ENCODE results near the gene VPS35L.
"Not testable (repeated sequence)": the region's sequence is repeated elsewhere in the genome, so short reads cannot be mapped to it uniquely, and the experiment has no call there.

The VPS35L gene

GRCh38 chr16:19540241-19540970 lies 15.1 kb upstream of the VPS35L start:
- no peak for DNase-seq

- DNase-seq: no peak
These were observed 13.2 kb upstream of the VPS35L start for GRCh38 chr16:19542138-19542821.

GRCh38 chr16:19543278-19543996 lies 12.1 kb upstream of the VPS35L start:
- not testable (repeated sequence) for DNase-seq

DNA sequence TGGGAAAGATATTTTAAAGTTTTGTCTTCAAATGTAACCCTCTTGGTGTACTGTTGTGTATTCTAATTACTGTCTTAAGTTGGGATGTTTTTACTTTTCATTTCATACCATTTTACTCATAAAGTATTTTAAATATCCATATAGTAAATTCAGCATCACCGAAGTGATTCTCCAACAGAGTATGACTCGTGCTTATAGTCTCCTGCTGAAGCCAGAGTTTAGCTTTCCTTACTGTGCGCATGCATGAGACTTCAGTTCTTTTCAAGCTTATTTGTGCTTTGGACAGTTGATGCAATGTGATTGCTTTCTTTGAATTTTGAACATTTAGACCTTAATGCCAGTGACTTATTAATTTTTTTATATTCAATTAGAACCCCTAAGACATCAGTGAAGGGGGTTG lies 7.4 kb upstream of the VPS35L start:
- DNase-seq: no peak

DNA sequence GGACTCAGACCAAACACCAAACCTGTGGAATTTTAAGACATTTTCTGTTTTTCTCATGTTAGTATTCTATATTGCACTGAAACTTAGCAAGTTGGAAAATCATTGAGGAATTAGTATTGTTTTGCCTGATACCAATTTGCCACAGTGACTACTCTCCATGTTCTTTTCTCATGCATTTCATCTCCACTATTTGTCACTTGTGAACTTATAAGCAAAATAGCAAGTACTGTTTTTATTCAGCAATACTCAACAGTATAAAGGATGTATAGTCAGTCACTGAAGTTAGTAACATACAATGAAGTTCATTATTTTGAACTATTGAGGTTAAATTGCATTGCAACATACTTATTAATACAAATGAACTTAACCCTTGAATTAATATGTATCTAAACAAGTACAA lies 5.8 kb upstream of the VPS35L start:
- DNase-seq: no peak

- DNase-seq: peak; percentile 88
These were observed 652 bp downstream of the VPS35L start for GRCh38 chr16:19555938-19556771.

DNA sequence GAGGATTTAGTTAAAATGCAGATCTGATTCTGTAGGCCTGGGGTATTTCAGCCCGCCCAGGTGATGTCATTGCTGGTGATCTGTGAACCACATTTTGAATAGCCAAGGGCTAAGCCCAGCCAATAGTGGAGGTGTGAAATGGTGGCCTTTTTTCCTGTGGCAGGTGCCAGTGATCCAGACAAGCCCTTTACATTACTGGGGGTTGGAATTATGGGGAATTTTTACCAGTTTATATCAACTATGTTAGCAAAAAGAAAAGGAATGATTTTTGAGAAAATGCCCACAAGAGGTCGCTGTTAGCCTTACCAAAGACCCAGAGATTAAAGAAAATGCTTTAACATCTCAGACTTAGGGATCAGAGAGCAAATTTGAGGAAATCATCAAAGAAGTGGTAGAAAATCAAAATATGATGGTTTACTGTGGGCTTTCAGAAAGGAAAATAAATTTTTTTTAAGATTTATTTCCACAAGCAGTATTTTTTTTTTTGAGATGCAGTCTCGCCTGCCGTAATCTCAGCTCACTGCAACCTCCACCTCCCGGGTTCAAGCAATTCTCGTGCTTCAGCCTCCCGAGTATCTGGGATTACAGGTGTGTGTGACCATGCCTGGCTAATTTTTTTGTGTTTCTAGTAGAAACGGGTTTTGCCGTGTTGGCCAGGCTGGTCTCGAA lies 3.9 kb downstream of the VPS35L start:
- peak; percentile 72 for DNase-seq

DNA sequence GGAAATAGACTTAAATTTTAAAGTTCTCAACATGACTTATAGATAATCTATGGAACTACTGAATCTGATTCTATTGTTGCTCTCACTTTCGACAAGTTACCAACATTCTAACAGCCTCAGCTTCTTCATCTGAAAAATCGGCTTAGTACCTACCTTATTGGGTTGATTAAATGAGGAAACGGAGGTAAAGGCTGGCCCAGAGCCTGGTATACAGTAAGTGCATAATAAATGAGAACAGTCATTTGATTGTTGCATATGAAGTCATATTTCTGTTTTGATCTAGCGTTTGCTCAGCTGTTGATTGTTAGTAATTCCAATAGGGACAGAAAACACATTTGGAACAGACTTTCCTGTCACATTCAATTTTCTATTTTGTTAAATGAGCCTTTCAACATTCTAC lies 4.6 kb downstream of the VPS35L start:
- DNase-seq: no peak

DNA sequence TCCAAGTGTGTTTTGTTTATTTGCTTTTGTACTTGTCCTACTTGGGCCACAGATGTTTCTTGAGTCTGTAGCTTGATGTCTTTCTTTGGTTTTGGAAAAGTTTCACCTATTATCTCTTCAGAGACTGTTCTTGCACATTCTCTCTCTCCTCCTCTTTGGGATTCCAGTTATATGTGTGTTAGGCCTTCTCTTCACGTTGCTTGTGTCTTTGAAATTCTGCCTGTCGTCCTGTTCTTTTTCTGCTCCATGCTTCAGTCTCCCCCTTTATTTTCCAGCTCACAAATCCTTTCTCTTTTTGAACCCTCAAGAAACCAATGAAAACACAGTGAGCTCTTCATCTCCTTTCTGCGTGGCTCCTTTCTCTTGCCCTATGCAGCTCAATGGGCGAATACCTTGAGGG lies 7.9 kb downstream of the VPS35L start:
- DNase-seq: no peak

DNA sequence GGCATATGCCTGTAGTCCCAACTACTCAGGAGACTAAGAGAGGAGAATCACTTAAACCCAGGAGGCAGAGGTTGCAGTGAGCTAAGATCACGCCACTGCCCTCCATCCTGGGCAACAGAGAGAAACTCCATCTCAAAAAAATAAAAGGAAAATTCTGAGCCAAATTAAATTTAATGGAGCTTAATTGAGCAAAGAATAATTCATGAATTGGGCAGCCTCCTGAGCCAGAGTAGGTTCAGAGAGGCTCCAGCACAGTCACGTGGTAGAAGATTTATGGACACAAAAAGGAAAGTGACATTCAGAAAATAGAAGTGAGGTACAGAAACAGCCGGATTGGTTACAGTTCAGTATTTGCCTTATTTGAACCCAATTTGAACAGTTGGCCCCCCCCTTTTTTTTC lies 10.9 kb downstream of the VPS35L start:
- DNase-seq: no peak

DNA sequence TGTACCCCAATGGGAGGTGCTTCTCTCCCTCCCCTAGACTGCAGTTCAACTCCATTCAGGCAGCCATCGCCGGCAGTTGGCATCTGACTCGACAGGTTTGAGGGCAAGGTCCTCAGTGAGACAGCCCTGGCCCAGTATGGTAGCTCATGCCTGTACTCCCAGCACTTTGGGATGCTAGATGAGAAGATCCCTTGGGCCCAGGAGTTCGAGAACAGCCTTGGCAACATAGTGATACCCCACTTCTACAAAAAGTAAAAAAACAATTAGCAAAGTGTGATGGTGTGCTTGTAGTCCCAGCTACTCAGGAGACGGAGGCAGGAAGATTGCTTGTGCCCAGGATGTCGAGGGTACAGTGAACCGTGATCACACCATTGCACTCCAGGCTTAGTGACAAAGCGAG lies 12.1 kb downstream of the VPS35L start:
- DNase-seq: no peak

GRCh38 chr16:19573997-19574396 lies 18.5 kb downstream of the VPS35L start:
- no peak for DNase-seq

DNA sequence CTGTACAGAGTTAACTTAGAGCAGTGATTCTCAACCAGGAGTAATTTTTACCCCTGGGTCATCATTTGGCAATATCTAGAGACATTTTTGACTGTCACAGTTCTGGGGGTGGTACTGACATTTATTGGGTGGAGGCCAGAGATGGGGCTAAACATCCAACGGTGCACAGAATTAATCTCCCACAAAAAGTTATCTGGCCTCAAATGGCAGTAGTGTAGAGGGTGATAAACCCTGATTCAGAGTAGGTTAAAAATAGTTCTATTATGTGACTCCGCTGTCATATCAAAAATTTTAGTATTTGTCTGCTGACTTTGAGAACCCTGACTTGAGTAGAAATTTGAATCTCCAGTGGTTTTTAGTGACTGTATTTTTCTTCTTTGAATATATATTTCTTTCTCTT lies 19.1 kb downstream of the VPS35L start:
- DNase-seq: peak; percentile 80

GRCh38 chr16:19578378-19578971 lies 23.0 kb downstream of the VPS35L start:
- no peak for DNase-seq

- no peak for DNase-seq
These were observed 26.7 kb downstream of the VPS35L start for GRCh38 chr16:19582050-19582831.

DNA sequence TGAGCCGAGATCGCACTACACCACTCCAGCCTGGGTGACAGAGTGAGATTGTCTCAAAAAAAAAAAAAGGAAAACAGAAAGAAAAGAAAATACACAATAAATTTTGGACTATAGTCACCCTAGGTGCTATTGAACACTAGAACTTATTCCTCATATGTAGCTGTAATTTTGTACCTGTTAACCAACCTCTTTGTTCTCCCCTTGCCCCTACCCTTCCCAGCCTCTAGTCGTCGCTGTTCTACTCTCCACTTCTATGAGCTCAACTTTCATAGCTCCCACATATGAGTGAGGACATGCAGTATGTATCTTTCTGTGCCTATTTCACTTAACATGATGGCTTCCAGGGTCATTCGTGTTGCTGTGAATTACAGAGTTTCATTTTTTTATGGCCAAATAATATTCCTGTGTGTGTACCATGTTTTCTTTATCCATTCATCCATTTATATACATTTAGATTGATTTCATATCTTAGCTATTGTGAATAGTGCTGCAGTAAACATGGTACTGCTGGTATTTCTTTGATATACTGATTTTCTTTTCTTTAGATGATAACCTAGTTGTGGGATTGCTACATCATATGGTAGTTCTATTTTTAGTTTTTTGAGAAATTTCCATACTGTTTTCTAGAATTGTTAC lies 28.3 kb downstream of the VPS35L start:
- peak; percentile 57 for DNase-seq

GRCh38 chr16:19588661-19589060 lies 33.2 kb downstream of the VPS35L start:
- DNase-seq: no peak

- no peak for DNase-seq
These were observed 33.6 kb downstream of the VPS35L start for GRCh38 chr16:19589106-19589505.

DNA sequence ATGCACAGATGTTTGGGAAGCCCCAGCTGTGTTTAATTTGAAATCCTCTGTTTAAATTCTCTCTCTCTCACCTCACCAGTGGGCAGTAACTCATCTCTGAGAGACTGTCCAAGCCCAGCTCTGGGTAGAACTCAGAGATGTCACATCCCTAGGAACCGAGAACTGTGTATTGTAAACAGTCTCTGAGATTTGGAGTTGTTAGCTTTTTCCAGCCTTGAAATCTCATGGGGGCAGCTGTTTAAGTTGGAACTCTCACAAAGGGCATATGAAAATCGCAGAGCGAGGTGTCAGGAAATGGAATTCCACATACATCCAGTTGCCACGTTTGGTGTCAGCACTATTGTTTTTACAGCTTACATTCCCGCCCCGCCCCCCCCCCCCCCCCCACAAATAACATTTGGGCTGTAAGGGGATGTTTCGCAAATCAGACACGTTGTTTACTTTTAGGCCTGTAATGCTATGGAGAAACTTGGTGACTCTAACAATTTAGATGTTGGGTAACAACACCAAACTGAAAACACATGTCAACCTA lies 34.3 kb downstream of the VPS35L start:
- no peak for DNase-seq

GRCh38 chr16:19595043-19595767 lies 39.7 kb downstream of the VPS35L start:
- DNase-seq: no peak

All from hematopoietic multipotent progenitor cell treated with erythropoietin and hydrocortisone succinate and interleukin-3 and kit ligand, for 8 days (in vitro differentiated cells).